Fibroblast of lung (primary cell): ENCODE data around the gene PGM2. TPM values are rescaled to one million over a fixed set of nuclear protein-coding genes. Genes with fewer than 3 reads are reported as not detected.

Experiments
- DNase-seq, 2 donors: peaks; one replicate each; pipeline versions ENCODE4 v3.0.0 to v3.0.0-alpha.2; 2010; ENCODE audit warnings: low read depth in 2 of 2
- H2AFZ ChIP-seq: 2 replicates; pipeline ENCODE4 v1.5.1; 2012; ENCODE audit warnings: low read length, control low read depth, inconsistent platforms
- H3K27ac ChIP-seq: 2 replicates; pipeline ENCODE4 v1.5.1; 2011; ENCODE audit warnings: low read length, control low read depth; ENCODE audit not compliant: insufficient read depth
- H3K27me3 ChIP-seq: 2 replicates; pipeline ENCODE4 v1.5.1; 2011; ENCODE audit warnings: mild to moderate bottlenecking, low read length; ENCODE audit not compliant: control insufficient read depth, insufficient read depth
- H3K36me3 ChIP-seq: 2 replicates; pipeline ENCODE4 v1.5.1; 2011; ENCODE audit warnings: low read length; ENCODE audit not compliant: control insufficient read depth, insufficient read depth
- H3K4me1 ChIP-seq: 2 replicates; pipeline ENCODE4 v1.5.1; 2011; ENCODE audit warnings: low read length; ENCODE audit not compliant: control insufficient read depth, insufficient read depth; ENCODE audit errors: extremely low read depth
- H3K4me2 ChIP-seq: 2 replicates; pipeline ENCODE4 v1.5.1; 2011; ENCODE audit warnings: low read length, control low read depth; ENCODE audit not compliant: insufficient read depth; ENCODE audit errors: extremely low read depth
- H3K4me3 ChIP-seq, 4 experiments: fragments of 200-600 bp in 1 of 4; sonication (generic) in 1 of 4; replicated peaks in 1 of 4; 2 replicates each; pipeline ENCODE4 v1.5.1; 2011 to 2016; ENCODE audit warnings: low read length in 4 of 4, low read depth in 3 of 4, mild to moderate bottlenecking in 3 of 4, control low read depth in 2 of 4, inconsistent platforms in 1 of 4, mixed read lengths in 1 of 4; ENCODE audit not compliant: insufficient read depth in 1 of 4; ENCODE audit errors: control extremely low read depth in 1 of 4
- H3K79me2 ChIP-seq: 2 replicates; pipeline ENCODE4 v1.5.1; 2012; ENCODE audit warnings: mild to moderate bottlenecking, low read length, inconsistent platforms; ENCODE audit not compliant: control insufficient read depth, insufficient read depth
- H3K9ac ChIP-seq: 2 replicates; pipeline ENCODE4 v1.5.1; 2011; ENCODE audit warnings: mild to moderate bottlenecking, low read length, control low read depth; ENCODE audit not compliant: insufficient read depth
- H3K9me3 ChIP-seq: 2 replicates; pipeline ENCODE4 v1.5.1; 2012; ENCODE audit warnings: low read depth, low read length; ENCODE audit not compliant: control insufficient read depth, insufficient read depth
- H4K20me1 ChIP-seq: 2 replicates; pipeline ENCODE4 v1.5.1; 2011; ENCODE audit warnings: low read length; ENCODE audit not compliant: control insufficient read depth, insufficient read depth; ENCODE audit errors: extremely low read depth
- EZH2 ChIP-seq: IDR thresholded peaks from 2 replicates; pipeline ENCODE4 v1.5.1; 2012; ENCODE audit warnings: low read length, control low read depth, mild to moderate bottlenecking; ENCODE audit errors: missing control alignments
- polyA plus RNA-seq, 2 donors: library from polyadenylated mRNA; depleted of rRNA in 1 of 2; stranded (reverse) in 1 of 2; unstranded in 1 of 2; fragments of >200 nt; gene quantifications; 2 replicates each; pipeline ENCODE4 v1.2.1, GENCODE V29; 2011 to 2012; ENCODE audit warnings: missing spikeins in 1 of 2
- total RNA-seq: library from RNA; depleted of rRNA; stranded (reverse); fragments of >200 nt; gene quantifications from 2 replicates; pipeline ENCODE4 v1.2.1, GENCODE V29; 2014
- TF ChIP-seq, protein P1 (sequence below), 2 donors: IDR thresholded peaks in 1 of 2; conservative IDR thresholded peaks in 1 of 2; 1 replicate in 1 of 2; 2 replicates in 1 of 2; pipeline ENCODE4 v1.5.1; 2011 to 2012; ENCODE audit warnings: low read length in 2 of 2, control low read depth in 1 of 2, inconsistent platforms in 1 of 2, low read depth in 1 of 2, mild to moderate bottlenecking in 1 of 2

PGM2 gene
- total and polyA plus RNA-seq, 2 donors (not counting 1 experiment from before 2014, with no cell fraction given), result 15.0 to 15.1 TPM

DNA sequence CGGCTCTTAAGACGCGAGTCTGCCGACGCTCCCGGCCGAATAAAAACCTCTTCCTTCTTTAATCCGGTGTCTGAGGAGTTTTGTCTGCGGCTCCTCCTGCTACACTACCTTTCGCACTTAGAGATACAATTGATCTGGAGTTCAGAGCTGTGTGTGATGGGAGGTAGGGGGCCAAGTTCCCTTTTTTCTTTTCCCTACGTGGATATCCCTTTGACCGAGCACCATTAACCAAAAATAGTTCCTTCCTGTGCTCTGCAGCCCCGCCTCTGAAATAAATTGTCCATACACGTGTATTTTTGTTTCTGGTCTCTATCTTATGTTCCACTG, 555 bp upstream of the PGM2 start:
- H3K79me2 ChIP-seq, result no peaks in the 10 kb centered on the region
- no peak for TF ChIP-seq EZH2
- TF ChIP-seq, protein P1, sequence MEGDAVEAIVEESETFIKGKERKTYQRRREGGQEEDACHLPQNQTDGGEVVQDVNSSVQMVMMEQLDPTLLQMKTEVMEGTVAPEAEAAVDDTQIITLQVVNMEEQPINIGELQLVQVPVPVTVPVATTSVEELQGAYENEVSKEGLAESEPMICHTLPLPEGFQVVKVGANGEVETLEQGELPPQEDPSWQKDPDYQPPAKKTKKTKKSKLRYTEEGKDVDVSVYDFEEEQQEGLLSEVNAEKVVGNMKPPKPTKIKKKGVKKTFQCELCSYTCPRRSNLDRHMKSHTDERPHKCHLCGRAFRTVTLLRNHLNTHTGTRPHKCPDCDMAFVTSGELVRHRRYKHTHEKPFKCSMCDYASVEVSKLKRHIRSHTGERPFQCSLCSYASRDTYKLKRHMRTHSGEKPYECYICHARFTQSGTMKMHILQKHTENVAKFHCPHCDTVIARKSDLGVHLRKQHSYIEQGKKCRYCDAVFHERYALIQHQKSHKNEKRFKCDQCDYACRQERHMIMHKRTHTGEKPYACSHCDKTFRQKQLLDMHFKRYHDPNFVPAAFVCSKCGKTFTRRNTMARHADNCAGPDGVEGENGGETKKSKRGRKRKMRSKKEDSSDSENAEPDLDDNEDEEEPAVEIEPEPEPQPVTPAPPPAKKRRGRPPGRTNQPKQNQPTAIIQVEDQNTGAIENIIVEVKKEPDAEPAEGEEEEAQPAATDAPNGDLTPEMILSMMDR (conservative IDR thresholded peaks at IDR 0.05 in 1 of 2, IDR thresholded peaks at IDR 0.05 in 1 of 2; ENCODE audit: low read depth in 1 of 2, low read length in 2 of 2), result no peak
- no peak overlapping the region for H3K9ac ChIP-seq
- H3K4me3 ChIP-seq, result peak overlapping the region; percentile 70 to 89 (median 84)
- peak overlapping the region; percentile 10 for H3K27ac ChIP-seq
- no peaks in the 10 kb centered on the region for H3K27me3 ChIP-seq
- DNase-seq, result no peak
- H3K4me2 ChIP-seq, result peak overlapping the region; percentile 94
- no peaks in the 10 kb centered on the region for H4K20me1 ChIP-seq
- no peaks in the 10 kb centered on the region for H3K9me3 ChIP-seq
- peaks cover 3% of the 10 kb centered on the region for H3K4me1 ChIP-seq
- H3K36me3 ChIP-seq, result no peaks in the 10 kb centered on the region
- peak overlapping the region; percentile 95 for H2AFZ ChIP-seq

DNA sequence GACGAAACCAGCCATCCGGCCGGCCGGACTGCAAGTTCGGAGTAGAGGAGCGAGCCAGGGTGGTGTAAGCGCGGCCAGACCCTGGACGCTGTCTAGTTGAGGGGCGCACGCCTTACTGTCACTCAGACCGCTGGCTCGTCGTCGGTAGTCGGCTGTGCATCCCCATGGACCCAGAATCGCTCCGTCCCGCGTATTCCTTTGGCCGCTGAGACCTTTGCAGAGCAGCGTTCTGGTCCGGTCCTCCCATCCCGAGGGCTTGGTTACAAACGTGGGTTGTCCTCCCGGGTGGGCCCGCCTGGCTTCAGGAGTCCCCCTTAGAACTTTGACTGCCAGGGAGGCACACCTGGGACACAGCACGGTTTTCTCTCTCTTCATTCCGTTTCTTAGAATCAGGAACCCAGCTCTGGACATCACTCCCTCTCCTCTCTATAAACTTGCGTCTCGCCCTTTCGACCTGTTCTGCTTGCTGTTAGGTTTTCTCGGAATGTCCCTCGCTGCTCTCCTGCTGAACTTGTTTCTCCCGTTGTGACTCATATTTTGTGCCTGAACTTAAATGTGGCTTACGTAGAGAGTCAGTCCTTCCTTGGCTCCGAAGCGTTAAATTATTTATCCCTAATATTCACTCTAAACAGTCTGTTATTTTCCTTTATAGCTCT, 672 bp downstream of the PGM2 start:
- peak overlapping the region; percentile 97 for H2AFZ ChIP-seq
- peak overlapping the region; percentile 69 for H3K9ac ChIP-seq
- H3K79me2 ChIP-seq, result no peaks in the 10 kb centered on the region
- H3K4me3 ChIP-seq, result peak overlapping the region; percentile 70 to 89 (median 84)
- H3K4me2 ChIP-seq, result peak overlapping the region; percentile 74
- peak overlapping the region; percentile 61 for H3K27ac ChIP-seq
- peak; percentile 58 to 61 for DNase-seq
- H3K9me3 ChIP-seq, result no peaks in the 10 kb centered on the region
- H3K36me3 ChIP-seq, result no peaks in the 10 kb centered on the region
- H3K27me3 ChIP-seq, result no peaks in the 10 kb centered on the region
- no peak for TF ChIP-seq EZH2
- TF ChIP-seq, protein P1 (conservative IDR thresholded peaks at IDR 0.05 in 1 of 2, IDR thresholded peaks at IDR 0.05 in 1 of 2; ENCODE audit: low read depth in 1 of 2, low read length in 2 of 2), result no peak
- H3K4me1 ChIP-seq, result peaks cover 3% of the 10 kb centered on the region
- H4K20me1 ChIP-seq, result no peaks in the 10 kb centered on the region

DNA sequence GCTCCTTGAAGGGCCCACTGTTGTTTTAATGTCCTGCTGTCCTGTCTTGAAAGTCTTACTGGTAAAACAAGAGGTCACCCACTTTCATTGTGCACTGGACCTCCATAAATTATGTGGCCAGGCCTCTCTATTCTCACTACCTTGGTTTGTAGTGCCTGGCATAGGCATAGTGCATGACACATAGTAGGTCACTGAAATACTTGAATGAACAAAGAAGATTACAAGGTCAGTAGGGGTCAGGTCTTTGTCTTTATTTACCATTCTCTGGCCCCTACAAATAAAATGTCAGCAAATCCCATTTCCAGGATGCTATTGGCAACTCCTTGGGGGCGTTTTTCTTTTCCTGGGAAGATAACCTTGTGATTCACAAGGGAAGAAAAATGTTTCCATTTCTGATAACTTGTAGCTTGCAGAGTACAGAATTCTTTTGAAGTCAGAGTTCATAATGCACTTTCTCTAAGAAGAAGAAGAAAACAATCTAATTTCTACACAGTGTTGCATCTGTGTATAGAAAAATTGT, 1.4 kb downstream of the PGM2 start:
- Histone ChIP-seq H3K27me3 (no peaks in the 10 kb centered on the region), H3K9me3 (no peaks in the 10 kb centered on the region), H3K36me3 (no peaks in the 10 kb centered on the region), H3K9ac (no peak overlapping the region), H2AFZ (no peak overlapping the region), H3K27ac (no peak overlapping the region), H3K4me2 (peak overlapping the region; percentile 0), H3K4me3 (peak overlapping the region in 2 of 4 experiments; percentile 87 to 89), H4K20me1 (no peaks in the 10 kb centered on the region), H3K4me1 (peaks cover 3% of the 10 kb centered on the region), H3K79me2 (no peaks in the 10 kb centered on the region)
- TF ChIP-seq, protein P1 (conservative IDR thresholded peaks at IDR 0.05 in 1 of 2, IDR thresholded peaks at IDR 0.05 in 1 of 2; ENCODE audit: low read depth in 1 of 2, low read length in 2 of 2), result no peak
- no peak for TF ChIP-seq EZH2
- DNase-seq, result no peak
